Astrocyte (in vitro differentiated cells and primary cell): ENCODE results near the gene TAF15.

Source experiments
- EZH2 ChIP-seq: IDR thresholded peaks from 2 replicates; pipeline ENCODE4 v1.6.1; 2012; ENCODE audit warnings: mild to moderate bottlenecking, low read length, inconsistent platforms; ENCODE audit not compliant: insufficient read depth
- TF ChIP-seq, protein P1 (sequence below): IDR thresholded peaks from 2 replicates; pipeline ENCODE4 v1.5.1; 2011; ENCODE audit warnings: low read depth, mild to moderate bottlenecking, inconsistent platforms, low read length, moderate library complexity; ENCODE audit not compliant: insufficient read depth

DNA sequence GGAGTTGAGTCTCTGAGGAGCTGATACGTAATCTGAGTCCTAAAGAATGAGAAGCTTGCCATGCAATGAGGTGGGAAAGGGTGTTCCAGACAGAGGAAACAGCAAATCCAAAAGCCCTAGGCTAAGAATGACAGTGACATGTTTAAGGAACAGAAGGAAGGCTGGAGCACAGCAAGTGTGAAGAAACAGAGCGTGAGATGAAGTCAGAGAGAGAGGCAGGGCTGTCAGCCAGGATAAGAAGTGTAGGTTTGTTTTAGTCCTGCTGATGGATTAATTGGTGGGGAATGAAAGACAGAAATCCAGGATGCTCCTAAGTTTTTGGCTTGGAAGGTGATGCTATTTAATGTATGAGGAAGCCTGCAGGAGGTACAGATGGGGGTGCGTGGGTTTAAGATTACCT is 28.3 kb upstream of the TAF15 start:
- TF ChIP-seq, protein P1, sequence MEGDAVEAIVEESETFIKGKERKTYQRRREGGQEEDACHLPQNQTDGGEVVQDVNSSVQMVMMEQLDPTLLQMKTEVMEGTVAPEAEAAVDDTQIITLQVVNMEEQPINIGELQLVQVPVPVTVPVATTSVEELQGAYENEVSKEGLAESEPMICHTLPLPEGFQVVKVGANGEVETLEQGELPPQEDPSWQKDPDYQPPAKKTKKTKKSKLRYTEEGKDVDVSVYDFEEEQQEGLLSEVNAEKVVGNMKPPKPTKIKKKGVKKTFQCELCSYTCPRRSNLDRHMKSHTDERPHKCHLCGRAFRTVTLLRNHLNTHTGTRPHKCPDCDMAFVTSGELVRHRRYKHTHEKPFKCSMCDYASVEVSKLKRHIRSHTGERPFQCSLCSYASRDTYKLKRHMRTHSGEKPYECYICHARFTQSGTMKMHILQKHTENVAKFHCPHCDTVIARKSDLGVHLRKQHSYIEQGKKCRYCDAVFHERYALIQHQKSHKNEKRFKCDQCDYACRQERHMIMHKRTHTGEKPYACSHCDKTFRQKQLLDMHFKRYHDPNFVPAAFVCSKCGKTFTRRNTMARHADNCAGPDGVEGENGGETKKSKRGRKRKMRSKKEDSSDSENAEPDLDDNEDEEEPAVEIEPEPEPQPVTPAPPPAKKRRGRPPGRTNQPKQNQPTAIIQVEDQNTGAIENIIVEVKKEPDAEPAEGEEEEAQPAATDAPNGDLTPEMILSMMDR, result no peak
- TF ChIP-seq EZH2, result no peak
